DMS153 treated with DMSO at 0.1 percent for 48 hours (cell line): Measurements from ENCODE around the gene PCDHB12.
"Not testable (repeated sequence)": the region's sequence is repeated elsewhere in the genome, so short reads cannot be mapped to it uniquely, and the experiment has no call there.

Experiments used
- DNase-seq: peaks from one replicate; lab custom pipeline; 2025; ENCODE audit not compliant: unreplicated experiment; lab: John Stamatoyannopoulos, UW

The PCDHB12 gene

DNA sequence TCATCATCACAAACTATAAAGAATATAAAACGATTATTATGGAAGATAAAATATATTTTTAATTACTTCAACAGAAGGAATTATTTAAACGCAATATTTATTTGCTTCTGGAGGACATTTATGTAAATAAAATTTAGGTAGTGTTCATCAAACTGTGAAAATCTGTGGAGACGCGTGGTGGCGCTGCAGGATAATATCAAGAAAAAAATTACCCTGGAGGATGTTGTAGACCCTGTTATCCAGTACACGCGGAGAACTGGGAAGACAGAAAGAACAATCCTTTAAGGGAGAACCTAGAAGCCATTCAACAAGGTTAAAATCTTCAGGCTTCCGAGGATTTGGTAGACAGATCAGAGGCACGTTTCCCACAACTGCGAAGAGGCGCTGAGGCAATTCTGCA is at the start of gene PCDHB12:
TSS of gene PCDHB12 (plus strand) at position 242 of the 400 bp plus-strand sequence. CDS start 189 bp downstream, outside the sequence.
- no peak for DNase-seq

DNA sequence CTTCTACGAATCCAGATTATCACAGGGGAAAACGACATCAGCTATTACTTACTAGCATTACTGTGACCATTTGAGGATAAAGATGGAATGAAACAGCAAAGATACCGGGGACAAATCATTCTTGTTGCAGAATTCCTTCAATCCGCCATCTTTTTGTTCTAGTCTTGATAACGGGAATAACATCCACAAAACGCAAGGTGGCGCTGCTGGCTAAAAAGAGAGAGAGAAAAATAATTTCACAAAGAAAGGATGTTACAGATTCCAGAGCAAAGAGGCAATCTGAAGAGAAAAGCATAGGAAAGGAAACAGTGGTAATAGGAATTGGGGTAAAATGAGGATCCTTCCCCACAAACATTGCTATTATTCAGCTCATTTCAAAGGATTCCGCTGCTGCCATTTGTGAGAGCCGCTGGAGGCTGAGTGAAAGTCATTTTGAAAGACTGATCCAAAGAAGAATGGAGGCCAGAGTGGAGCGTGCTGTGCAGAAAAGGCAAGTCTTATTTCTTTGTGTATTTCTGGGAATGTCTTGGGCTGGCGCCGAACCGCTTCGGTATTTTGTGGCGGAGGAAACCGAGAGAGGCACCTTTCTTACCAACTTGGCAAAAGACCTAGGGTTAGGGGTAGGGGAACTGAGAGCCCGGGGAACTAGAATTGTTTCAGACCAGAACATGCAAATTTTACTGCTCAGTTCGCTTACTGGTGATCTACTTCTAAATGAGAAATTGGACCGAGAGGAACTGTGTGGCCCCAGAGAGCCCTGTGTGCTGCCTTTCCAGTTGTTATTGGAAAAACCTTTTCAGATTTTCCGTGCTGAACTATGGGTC is 35.9 kb upstream of the PCDHB12 start, which contains the start of gene PCDHB7:
TSS of gene PCDHB7 (plus strand) at position 264 of the 824 bp plus-strand sequence. CDS start at position 456, 192 bp downstream.
- DNase-seq, result no peak

DNA sequence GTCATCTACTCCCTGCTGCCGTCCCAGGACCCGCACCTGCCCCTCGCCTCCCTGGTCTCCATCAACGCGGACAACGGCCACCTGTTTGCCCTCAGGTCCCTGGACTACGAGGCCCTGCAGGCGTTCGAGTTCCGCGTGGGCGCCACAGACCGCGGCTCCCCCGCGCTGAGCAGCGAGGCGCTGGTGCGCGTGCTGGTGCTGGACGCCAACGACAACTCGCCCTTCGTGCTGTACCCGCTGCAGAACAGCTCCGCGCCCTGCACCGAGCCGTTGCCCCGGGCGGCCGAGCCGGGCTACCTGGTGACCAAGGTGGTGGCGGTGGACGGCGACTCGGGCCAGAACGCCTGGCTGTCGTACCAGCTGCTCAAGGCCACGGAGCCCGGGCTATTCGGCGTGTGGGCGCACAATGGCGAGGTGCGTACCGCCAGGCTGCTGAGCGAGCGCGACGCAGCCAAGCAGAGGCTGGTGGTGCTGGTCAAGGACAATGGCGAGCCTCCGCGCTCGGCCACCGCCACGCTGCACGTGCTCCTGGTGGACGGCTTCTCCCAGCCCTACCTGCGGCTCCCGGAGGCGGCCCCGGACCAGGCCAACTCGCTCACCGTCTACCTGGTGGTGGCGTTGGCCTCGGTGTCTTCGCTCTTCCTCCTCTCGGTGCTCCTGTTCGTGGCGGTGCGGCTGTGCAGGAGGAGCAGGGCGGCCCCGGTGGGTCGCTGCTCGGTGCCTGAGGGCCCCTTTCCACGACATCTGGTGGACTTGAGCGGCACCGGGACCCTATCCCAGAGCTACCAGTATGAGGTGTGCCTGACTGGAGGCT is 34.0 kb upstream of the PCDHB12 start:
- DNase-seq, result not testable (repeated sequence)

DNA sequence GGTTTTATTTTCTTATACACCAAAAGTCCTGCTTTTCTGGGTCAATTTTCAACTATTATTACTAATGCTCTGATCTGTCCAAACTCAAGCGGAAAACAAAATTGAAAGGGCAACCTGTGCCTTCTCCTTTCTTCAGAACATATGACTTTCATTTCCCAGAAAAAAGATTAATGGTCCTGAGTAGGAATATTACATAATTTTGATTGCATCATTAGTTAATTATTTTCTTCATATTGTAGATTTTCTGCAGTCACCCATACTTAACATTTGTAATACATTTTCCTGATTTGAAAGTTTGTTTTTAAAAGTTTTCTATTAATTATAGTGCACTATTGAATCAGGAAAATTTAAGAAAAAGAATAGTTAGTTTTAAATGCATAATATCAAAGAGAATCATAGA is 32.6 kb upstream of the PCDHB12 start:
- DNase-seq, result no peak

DNA sequence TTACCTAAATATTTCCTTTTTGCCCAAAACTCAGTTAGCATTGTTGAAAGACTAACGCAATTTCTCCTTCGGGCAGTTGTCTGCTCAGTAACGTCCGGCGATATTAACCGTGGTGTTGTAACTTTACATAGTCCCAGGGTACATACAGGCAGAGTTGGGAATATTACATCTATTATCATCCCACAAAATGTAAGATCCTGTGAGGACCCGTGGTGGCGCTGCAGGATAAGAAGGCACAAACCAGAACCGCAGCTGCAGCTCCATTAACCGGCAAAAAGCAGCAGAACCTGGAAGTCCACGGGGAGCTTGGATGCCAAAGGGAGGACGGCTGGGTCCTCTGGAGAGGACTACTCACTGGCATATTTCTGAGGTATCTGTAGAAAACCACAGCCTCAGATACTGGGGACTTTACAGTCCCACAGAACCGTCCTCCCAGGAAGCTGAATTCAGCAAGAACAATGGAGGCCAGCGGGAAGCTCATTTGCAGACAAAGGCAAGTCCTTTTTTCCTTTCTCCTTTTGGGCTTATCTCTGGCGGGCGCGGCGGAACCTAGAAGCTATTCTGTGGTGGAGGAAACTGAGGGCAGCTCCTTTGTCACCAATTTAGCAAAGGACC is 30.8 kb upstream of the PCDHB12 start, which contains the start of gene PCDHB8:
TSS of gene PCDHB8 (plus strand) at position 214 of the 615 bp plus-strand sequence. CDS start at position 459, 245 bp downstream.
- not testable (repeated sequence) for DNase-seq

DNA sequence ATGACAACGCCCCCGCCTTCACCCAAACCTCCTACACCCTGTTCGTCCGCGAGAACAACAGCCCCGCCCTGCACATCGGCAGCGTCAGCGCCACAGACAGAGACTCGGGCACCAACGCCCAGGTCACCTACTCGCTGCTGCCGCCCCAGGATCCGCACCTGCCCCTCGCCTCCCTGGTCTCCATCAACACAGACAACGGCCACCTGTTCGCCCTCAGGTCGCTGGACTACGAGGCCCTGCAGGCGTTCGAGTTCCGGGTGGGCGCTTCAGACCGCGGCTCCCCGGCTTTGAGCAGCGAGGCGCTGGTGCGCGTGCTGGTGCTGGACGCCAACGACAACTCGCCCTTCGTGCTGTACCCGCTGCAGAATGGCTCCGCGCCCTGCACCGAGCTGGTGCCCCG is 29.1 kb upstream of the PCDHB12 start:
- not testable (repeated sequence) for DNase-seq

DNA sequence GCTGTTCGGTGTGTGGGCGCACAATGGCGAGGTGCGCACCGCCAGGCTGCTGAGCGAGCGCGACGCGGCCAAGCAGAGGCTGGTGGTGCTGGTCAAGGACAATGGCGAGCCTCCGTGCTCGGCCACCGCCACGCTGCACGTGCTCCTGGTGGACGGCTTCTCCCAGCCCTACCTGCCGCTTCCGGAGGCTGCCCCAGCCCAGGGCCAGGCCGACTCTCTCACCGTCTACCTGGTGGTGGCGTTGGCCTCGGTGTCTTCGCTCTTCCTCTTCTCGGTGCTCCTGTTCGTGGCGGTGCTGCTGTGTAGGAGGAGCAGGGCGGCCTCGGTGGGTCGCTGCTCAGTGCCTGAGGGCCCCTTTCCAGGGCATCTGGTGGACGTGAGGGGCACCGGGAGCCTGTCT is 28.6 kb upstream of the PCDHB12 start:
- not testable (repeated sequence) for DNase-seq

DNA sequence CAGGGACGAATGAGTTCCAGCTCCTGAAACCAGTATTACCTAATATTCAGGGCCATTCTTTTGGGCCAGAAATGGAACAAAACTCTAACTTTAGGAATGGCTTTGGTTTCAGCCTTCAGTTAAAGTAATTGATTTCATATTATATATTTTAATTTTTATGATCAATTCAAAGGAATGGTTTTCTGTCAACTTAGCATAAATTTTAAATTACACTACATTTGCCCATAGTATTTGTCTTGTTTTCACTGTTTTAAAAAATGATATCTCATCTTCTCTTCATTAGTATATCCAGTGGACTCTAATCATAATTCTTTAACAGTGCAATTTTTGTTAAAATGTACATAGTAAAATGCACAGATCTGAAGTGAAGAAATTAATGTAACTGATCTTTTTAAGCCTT is 28.2 kb upstream of the PCDHB12 start:
- DNase-seq, result no peak

DNA sequence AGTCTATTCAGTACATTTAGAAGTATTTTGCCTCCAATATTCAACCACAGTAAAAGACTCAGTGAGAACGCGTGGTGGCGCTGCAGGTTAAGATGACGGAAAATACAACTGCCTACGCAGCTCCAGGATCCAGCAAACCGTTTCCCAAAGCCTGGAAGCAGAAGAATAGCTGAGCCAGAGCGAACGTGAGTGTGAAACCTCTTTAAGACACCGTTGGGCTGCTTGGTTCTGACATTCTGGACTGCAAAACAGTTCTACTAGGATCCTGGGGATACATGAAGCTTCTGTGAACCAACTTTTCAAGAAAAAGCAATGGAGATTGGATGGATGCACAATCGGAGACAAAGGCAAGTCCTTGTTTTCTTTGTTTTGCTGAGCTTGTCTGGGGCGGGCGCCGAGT is 26.3 kb upstream of the PCDHB12 start, which contains the start of gene PCDHB16:
TSS of gene PCDHB16 (plus strand) at position 140 of the 400 bp plus-strand sequence. CDS start at position 313, 173 bp downstream.
- DNase-seq, result no peak

DNA sequence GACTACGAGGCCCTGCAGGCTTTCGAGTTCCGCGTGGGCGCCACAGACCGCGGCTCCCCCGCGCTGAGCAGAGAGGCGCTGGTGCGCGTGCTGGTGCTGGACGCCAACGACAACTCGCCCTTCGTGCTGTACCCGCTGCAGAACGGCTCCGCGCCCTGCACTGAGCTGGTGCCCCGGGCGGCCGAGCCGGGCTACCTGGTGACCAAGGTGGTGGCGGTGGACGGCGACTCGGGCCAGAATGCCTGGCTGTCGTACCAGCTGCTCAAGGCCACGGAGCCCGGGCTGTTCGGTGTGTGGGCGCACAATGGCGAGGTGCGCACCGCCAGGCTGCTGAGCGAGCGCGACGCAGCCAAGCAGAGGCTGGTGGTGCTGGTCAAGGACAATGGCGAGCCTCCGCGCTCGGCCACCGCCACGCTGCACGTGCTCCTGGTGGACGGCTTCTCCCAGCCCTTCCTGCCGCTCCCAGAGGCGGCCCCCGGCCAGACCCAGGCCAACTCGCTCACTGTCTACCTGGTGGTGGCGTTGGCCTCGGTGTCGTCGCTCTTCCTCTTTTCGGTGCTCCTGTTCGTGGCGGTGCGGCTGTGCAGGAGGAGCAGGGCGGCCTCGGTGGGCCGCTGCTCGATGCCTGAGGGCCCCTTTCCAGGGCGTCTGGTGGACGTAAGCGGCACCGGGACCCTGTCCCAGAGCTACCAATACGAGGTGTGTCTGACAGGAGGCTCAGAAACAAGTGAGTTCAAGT is 24.2 kb upstream of the PCDHB12 start:
- DNase-seq, result not testable (repeated sequence)

DNA sequence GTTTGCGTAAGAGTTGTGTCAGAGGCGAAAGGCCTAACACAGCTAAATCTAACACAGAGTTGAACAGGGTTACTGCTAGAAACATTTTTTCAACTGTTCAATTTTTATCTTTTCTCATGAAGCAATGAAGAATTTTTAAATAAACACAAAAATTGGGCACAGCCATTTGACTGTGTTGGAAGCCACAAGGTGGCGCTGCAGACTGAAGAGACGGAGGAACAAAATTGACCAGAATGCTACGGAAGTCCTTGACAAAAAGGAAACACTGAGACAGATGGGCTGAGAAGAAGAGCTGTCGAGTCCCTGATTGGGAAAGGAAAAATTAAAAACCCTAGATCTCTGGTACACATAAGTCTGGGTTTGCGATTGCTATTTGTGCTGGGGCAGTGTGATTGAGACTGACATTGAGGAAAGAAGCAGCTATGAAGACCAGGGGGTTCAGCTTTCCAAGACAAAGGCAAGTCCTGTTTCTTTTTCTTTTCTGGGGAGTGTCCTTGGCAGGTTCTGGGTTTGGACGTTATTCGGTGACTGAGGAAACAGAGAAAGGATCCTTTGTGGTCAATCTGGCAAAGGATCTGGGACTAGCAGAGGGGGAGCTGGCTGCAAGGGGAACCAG is 21.5 kb upstream of the PCDHB12 start, which contains the start of gene PCDHB9:
TSS of gene PCDHB9 (plus strand) at position 265 of the 616 bp plus-strand sequence. CDS start at position 423, 158 bp downstream.
- no peak for DNase-seq

DNA sequence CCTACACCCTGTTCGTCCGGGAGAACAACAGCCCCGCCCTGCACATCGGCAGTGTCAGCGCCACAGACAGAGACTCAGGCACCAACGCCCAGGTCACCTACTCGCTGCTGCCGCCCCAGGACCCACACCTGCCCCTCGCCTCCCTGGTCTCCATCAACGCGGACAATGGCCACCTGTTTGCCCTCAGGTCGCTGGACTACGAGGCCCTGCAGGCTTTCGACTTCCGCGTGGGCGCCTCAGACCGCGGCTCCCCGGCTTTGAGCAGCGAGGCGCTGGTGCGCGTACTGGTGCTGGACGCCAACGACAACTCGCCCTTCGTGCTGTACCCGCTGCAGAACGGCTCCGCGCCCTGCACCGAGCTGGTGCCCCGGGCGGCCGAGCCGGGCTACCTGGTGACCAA is 19.8 kb upstream of the PCDHB12 start:
- DNase-seq, result not testable (repeated sequence)

DNA sequence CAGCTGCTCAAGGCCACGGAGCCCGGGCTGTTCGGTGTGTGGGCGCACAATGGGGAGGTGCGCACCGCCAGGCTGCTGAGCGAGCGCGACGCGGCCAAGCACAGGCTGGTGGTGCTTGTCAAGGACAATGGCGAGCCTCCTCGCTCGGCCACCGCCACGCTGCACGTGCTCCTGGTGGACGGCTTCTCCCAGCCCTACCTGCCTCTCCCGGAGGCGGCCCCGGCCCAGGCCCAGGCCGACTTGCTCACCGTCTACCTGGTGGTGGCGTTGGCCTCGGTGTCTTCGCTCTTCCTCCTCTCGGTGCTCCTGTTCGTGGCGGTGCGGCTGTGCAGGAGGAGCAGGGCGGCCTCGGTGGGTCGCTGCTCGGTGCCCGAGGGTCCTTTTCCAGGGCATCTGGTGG is 19.4 kb upstream of the PCDHB12 start:
- DNase-seq, result not testable (repeated sequence)

DNA sequence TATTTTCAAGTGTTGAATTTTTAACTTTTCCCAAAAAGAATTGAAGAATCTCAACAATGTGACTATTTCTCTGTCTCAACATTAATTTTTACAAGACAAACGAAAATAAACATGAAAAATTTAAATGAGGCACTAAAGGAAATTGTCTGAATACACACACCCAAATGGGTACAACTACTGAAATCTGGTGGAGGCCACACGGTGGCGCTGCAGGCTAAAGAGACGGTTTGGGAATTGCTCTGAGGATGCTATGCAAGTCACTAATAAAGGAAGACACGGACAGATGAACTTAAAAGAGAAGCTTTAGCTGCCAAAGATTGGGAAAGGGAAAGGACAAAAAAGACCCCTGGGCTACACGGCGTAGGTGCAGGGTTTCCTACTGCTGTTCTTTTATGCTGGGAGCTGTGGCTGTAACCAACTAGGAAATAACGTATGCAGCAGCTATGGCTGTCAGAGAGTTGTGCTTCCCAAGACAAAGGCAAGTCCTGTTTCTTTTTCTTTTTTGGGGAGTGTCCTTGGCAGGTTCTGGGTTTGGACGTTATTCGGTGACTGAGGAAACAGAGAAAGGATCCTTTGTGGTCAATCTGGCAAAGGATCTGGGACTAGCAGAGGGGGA is 16.3 kb upstream of the PCDHB12 start, which contains the start of gene PCDHB10:
TSS of gene PCDHB10 (plus strand) at position 244 of the 616 bp plus-strand sequence. CDS start at position 444, 200 bp downstream.
- DNase-seq, result no peak

DNA sequence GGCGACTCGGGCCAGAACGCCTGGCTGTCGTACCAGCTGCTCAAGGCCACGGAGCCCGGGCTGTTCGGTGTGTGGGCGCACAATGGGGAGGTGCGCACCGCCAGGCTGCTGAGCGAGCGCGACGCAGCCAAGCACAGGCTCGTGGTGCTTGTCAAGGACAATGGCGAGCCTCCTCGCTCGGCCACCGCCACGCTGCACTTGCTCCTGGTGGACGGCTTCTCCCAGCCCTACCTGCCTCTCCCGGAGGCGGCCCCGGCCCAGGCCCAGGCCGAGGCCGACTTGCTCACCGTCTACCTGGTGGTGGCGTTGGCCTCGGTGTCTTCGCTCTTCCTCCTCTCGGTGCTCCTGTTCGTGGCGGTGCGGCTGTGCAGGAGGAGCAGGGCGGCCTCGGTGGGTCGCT is 14.2 kb upstream of the PCDHB12 start:
- DNase-seq, result not testable (repeated sequence)

DNA sequence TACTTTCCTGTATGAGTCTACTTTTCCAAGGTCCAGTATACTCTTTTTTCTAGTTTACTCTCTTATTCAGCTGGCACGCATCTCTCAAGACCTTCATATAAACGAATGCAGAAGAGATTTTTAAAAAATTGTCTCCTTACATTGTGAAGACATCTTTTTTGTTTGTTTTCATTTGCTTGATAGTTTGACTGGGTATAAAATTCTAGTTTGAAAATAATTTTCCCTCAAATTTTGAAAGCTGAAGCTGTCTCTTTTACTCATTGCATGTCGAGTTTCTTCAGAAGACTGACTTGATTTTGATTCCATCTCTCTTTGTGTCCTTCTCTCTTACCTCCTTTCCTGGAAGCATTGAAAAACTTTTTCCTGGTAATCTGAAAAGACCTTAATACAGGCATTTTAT is 12.2 kb upstream of the PCDHB12 start:
- no peak for DNase-seq

DNA sequence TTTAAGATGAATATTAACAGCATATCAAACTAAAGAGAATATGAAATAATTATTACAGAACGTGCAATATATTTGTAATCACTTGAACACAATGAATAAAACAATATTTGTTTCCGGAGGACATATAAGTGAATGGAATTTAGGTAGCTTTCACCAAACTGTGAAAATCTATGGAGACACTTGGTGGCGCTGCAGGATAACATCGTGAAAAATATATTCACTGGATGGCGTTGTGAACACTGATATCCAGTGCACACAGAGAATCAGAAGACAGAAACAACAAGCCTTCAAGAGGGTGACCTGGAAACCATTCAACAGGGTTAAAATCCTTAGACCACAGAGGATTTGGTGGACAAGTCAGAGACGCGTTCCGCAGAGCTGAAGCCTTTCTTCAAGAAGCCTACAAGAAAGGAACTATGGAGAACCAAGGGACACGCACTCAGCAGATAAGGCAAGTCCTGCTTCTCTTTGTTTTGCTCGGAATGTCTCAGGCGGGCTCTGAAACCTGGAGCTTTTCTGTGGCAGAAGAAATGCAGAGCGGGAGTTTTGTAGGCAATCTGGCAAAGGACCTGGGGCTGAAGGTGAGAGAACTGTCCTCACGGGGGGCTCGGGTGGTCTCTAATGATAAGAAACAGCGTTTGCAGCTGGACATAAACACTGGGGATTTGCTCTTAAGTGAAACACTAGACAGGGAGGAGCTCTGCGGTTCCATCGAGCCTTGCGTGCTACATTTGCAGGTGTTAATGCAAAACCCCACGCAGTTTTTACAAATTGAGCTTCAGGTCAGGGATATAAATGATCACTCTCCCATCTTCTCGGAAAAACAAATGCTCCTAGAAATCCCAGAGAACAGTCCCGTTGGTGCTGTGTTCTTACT is 8.9 kb upstream of the PCDHB12 start, which contains the start of gene PCDHB11:
TSS of gene PCDHB11 (plus strand) at position 269 of the 877 bp plus-strand sequence. CDS start at position 417, 148 bp downstream.
- DNase-seq, result no peak

DNA sequence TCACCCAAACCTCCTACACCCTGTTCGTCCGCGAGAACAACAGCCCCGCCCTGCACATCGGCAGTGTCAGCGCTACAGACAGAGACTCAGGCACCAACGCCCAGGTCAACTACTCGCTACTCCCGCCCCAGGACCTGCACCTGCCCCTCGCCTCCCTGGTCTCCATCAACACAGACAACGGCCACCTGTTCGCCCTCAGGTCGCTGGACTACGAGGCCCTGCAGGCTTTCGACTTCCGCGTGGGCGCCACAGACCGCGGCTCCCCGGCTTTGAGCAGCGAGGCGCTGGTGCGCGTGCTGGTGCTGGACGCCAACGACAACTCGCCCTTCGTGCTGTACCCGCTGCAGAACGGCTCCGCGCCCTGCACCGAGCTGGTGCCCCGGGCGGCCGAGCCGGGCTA is 7.4 kb upstream of the PCDHB12 start:
- not testable (repeated sequence) for DNase-seq
